HG03139 (cell line): Measurements from ENCODE around the gene WDR54.
"Not testable (repeated sequence)": the region's sequence is repeated elsewhere in the genome, so short reads cannot be mapped to it uniquely, and the experiment has no call there.

Source experiments
- ATAC-seq: cut with Tn5 transposase; IDR thresholded peaks from one replicate; pipeline ENCODE4 v1.9.1; 2021; ENCODE audit not compliant: unreplicated experiment

Gene WDR54

GRCh38 chr2:74401891-74402290 is 19.6 kb upstream of the WDR54 start:
- no peak for ATAC-seq

GRCh38 chr2:74406035-74406434 is 15.5 kb upstream of the WDR54 start:
- ATAC-seq: no peak

- ATAC-seq: no peak
Observed at GRCh38 chr2:74407682-74408081, 13.8 kb upstream of the WDR54 start.

- ATAC-seq: no peak
Observed at GRCh38 chr2:74413001-74413698, 8.4 kb upstream of the WDR54 start.

GRCh38 chr2:74414441-74414840 is 7.1 kb upstream of the WDR54 start:
- no peak for ATAC-seq

- no peak for ATAC-seq
Observed at GRCh38 chr2:74414881-74415761, 6.4 kb upstream of the WDR54 start.

GRCh38 chr2:74415762-74416395 is 5.7 kb upstream of the WDR54 start:
- no peak for ATAC-seq

GRCh38 chr2:74416778-74417177 is 4.8 kb upstream of the WDR54 start:
- ATAC-seq: no peak

- no peak for ATAC-seq
Observed at GRCh38 chr2:74417197-74417596, 4.3 kb upstream of the WDR54 start.

- ATAC-seq: no peak
Observed at GRCh38 chr2:74417763-74418162, 3.8 kb upstream of the WDR54 start.

GRCh38 chr2:74418312-74418711 is 3.2 kb upstream of the WDR54 start:
- ATAC-seq: no peak

- ATAC-seq: no peak
Observed at GRCh38 chr2:74419345-74419744, 2.2 kb upstream of the WDR54 start.

GRCh38 chr2:74420006-74420405 is 1.5 kb upstream of the WDR54 start:
- no peak for ATAC-seq

- not testable (repeated sequence) for ATAC-seq
Observed at GRCh38 chr2:74420443-74421103, 957 bp upstream of the WDR54 start.

GRCh38 chr2:74423231-74424095 is 1.9 kb downstream of the WDR54 start:
- ATAC-seq: no peak

- no peak for ATAC-seq
Observed at GRCh38 chr2:74424139-74424992, 2.8 kb downstream of the WDR54 start.

- ATAC-seq: no peak
Observed at GRCh38 chr2:74424995-74425406, 3.5 kb downstream of the WDR54 start.

GRCh38 chr2:74425523-74425922 is 4.0 kb downstream of the WDR54 start:
- ATAC-seq: no peak

GRCh38 chr2:74426181-74426758 is 4.7 kb downstream of the WDR54 start:
- ATAC-seq: no peak
